ENCODE measurements around the gene DENND4A.

GRCh38 chr15:65839985-65840384 lies 47.9 kb upstream of the DENND4A start:
- TF ChIP-seq CTCF (IDR thresholded peaks at IDR 0.05), result no peak
- TF ChIP-seq EZH2 (IDR thresholded peaks at IDR 0.05; ENCODE audit: borderline replicate concordance, insufficient read depth, low read depth, low read length, poor library complexity, severe bottlenecking), result no peak
